Measurements from ENCODE around the gene PLD3.

DNA sequence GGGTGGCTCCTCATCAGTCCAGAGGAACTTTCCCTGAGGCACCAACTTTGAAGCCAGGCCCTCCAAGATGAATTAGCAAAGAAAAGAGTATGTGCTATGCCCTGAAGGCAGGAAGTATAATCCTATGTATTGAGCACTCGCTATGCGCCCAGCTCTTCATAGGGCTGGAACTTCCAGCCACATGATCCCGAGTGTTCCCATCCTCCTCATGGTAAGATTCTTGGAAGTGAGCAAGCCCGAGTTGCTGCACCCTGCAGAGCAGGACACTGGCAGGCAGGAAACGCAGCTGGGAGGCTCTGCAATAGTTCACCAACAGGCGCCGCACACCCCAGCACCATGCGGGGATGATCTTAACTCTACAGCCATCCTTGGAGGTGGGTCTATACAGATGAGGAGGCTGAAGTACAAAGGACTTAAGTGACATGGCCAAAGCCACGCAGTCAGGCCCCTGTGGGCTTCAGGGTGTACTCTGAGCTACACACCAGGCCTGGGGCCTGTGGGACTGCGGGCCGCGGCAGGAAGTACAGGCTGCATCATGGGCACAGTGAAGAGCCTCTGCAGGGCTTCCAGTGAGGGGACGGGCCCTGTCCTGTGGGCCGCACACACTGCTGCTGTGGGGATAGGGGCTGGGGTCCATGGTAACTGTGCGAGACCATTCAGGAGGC lies 25.4 kb upstream of the PLD3 start:
- no peak for TF ChIP-seq CTCF (conservative IDR thresholded peaks at IDR 0.05; ENCODE audit: low read length)
- TF ChIP-seq EZH2phosphoT487 (IDR thresholded peaks at IDR 0.05; ENCODE audit: borderline replicate concordance, low read depth, low read length) = no peak
